ENCODE data around the gene CPN2.

GRCh38 chr3:194355379-194355778 is 4.3 kb upstream of the CPN2 start:
- no peak for TF ChIP-seq CTCF (IDR thresholded peaks at IDR 0.05)
- no peak for TF ChIP-seq POLR2AphosphoS5 (IDR thresholded peaks at IDR 0.05; ENCODE audit: low read depth, low read length)
- no peak for TF ChIP-seq REST (IDR thresholded peaks at IDR 0.05; ENCODE audit: insufficient read depth in 1 of 2, low read depth in 2 of 2, low read length in 1 of 2)
- TF ChIP-seq SIN3A (IDR thresholded peaks at IDR 0.05; ENCODE audit: borderline replicate concordance, insufficient read depth, low read depth, low read length), result no peak
- TF ChIP-seq TCF7L2 (IDR thresholded peaks at IDR 0.05; ENCODE audit: low read depth, low read length), result no peak

Data from Panc1 (cell line).